HFFc6 (cell line): Measurements from ENCODE around the gene CDK5RAP3. TPM values are rescaled to one million over a fixed set of nuclear protein-coding genes. Genes with fewer than 3 reads are reported as not detected.

Experiments
- DNase-seq: peaks from one replicate; pipeline ENCODE4 v3.0.0-alpha.2; 2018
- H3K27ac Mint-ChIP-seq: 2 replicates; pipeline ENCODE4 v1.8.0; 2020; ENCODE audit warnings: mild to moderate bottlenecking, mixed read lengths
- H3K27me3 Mint-ChIP-seq: 2 replicates; pipeline ENCODE4 v1.8.0; 2021; ENCODE audit warnings: mild to moderate bottlenecking, moderate library complexity, mixed read lengths; ENCODE audit not compliant: insufficient read depth
- H3K36me3 Mint-ChIP-seq: 2 replicates; pipeline ENCODE4 v1.8.0; 2021; ENCODE audit warnings: low read depth, mixed read lengths
- H3K4me1 Mint-ChIP-seq: 2 replicates; pipeline ENCODE4 v1.8.0; 2020; ENCODE audit warnings: low read depth, mixed read lengths
- H3K4me3 Mint-ChIP-seq: 2 replicates; pipeline ENCODE4 v1.8.0; 2020; ENCODE audit warnings: mild to moderate bottlenecking, moderate library complexity, mixed read lengths
- H3K9me3 Mint-ChIP-seq: 2 replicates; pipeline ENCODE4 v1.8.0; 2020; ENCODE audit warnings: mild to moderate bottlenecking, mixed read lengths
- total RNA-seq, 6 experiments: library from RNA; stranded (reverse); fragmentation: NEBNext Ultra II Directional; extraction: Animal tissue kit (Norgen Biotek cat#: 25700); gene quantifications; 2 replicates in 1 of 6; 3 replicates in 5 of 6; pipeline ENCODE4 v1.2.3, GENCODE V29; 2021
- TF ChIP-seq, protein P1 (sequence below): fragments of 200-600 bp; sonication (generic); IDR thresholded peaks from 2 replicates; pipeline ENCODE4 v1.5.0; 2021; ENCODE audit warnings: antibody characterized with exemption, mild to moderate bottlenecking

CDK5RAP3 gene
- total RNA-seq, 6 experiments from 2014 or later, result 78.4 to 91.3 (median 81.8) TPM

DNA sequence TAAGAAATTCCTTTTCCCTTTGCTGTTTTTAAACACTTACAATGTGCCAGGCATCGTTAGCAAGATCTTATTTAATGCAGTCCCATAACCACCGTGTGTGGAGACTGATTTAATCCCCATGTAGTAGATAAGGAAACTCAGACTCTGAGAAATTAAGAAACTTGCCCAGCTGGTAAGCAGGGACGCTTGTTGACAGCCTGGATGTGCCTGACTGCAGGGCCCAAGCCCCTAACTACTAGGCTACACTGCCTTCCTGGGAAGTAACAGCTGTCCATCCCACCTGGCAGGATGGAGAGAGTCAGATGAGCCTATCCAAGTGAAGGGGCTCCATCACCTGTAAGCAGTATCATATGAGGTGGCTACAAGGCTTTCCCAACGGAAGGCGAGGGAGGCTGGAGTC lies 23.1 kb downstream of the CDK5RAP3 start:
- no peaks in the 10 kb centered on the region for H3K9me3 Mint-ChIP-seq
- DNase-seq, result no peak
- no peak overlapping the region for H3K27ac Mint-ChIP-seq
- H3K27me3 Mint-ChIP-seq, result peaks cover 3% of the 10 kb centered on the region
- TF ChIP-seq, protein P1, sequence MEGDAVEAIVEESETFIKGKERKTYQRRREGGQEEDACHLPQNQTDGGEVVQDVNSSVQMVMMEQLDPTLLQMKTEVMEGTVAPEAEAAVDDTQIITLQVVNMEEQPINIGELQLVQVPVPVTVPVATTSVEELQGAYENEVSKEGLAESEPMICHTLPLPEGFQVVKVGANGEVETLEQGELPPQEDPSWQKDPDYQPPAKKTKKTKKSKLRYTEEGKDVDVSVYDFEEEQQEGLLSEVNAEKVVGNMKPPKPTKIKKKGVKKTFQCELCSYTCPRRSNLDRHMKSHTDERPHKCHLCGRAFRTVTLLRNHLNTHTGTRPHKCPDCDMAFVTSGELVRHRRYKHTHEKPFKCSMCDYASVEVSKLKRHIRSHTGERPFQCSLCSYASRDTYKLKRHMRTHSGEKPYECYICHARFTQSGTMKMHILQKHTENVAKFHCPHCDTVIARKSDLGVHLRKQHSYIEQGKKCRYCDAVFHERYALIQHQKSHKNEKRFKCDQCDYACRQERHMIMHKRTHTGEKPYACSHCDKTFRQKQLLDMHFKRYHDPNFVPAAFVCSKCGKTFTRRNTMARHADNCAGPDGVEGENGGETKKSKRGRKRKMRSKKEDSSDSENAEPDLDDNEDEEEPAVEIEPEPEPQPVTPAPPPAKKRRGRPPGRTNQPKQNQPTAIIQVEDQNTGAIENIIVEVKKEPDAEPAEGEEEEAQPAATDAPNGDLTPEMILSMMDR, result no peak
- no peaks in the 10 kb centered on the region for H3K36me3 Mint-ChIP-seq
- H3K4me1 Mint-ChIP-seq, result no peaks in the 10 kb centered on the region
- H3K4me3 Mint-ChIP-seq, result no peak overlapping the region

DNA sequence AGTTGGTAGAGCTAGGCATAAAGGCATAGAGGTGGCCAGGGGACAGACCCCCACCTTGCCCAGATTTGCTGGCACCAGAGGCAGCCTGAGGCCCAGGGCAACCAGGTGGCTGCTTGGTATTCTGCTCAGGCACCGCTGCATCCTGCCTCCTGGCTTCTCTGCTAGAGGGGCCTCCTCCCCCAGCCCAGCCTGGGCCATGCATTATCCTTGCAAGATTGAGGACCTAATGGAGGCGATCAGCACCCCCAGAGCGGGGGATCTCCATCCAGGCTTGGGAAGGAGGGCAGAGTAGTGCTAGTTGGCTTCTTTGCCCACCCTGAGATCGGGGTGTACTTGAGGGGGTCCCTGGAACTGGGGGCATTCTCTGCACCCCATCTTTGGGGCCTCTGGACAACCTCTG lies 23.8 kb downstream of the CDK5RAP3 start:
- H3K4me1 Mint-ChIP-seq, result peaks cover 6% of the 10 kb centered on the region
- H3K36me3 Mint-ChIP-seq, result no peaks in the 10 kb centered on the region
- no peaks in the 10 kb centered on the region for H3K9me3 Mint-ChIP-seq
- H3K4me3 Mint-ChIP-seq, result no peak overlapping the region
- DNase-seq, result no peak
- TF ChIP-seq, protein P1, result no peak
- peaks cover 3% of the 10 kb centered on the region; the same call in 1 of the 2 replicates for H3K27me3 Mint-ChIP-seq
- H3K27ac Mint-ChIP-seq, result no peak overlapping the region

DNA sequence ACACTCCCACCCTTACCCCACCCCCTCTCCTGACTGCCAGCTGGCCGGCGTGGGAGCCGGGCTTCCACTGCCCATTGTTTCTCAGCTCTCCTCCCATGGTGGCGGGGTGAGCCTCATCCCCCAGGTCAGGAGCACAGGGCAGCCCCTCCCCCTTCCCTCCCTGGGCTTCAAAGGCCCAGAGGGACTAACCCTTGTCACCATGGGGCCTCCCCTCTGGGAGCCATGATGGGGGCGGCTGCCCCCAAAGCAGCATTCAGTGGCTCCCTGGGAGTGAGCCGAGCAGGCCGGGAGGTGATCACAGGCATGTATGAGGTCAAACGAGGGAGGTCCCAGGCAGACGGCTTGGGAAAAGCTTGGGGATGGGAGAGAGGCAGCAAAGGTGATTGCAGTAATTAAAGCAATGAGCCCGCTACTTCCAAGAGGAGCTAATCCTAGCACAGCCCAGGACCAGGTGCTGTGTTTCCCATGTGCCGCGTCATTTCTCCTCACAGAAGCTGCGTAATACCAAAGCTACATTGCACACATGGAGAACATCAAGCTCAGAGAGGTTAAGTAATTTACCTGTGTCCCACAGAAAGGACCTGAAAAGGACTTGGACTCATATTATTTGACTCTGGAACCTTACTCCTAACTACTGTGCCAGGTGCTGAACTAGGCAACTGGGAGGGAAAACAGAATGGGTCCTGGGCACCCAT lies 24.5 kb downstream of the CDK5RAP3 start:
- Mint-ChIP-seq H3K4me1 (peaks cover 11% of the 10 kb centered on the region), H3K9me3 (no peaks in the 10 kb centered on the region)

GRCh38 chr17:47996201-47996600 lies 25.3 kb downstream of the CDK5RAP3 start:
- Mint-ChIP-seq H3K36me3 (no peaks in the 10 kb centered on the region), H3K4me3 (no peak overlapping the region), H3K27ac (no peak overlapping the region), H3K4me1 (peaks cover 13% of the 10 kb centered on the region), H3K9me3 (no peaks in the 10 kb centered on the region), H3K27me3 (peaks cover 3% of the 10 kb centered on the region; the same call in 1 of the 2 replicates)
- TF ChIP-seq, protein P1, result no peak
- DNase-seq, result no peak

More for the DNA sequence above, 24.5 kb downstream of the CDK5RAP3 start:
- Mint-ChIP-seq H3K36me3 (no peaks in the 10 kb centered on the region), H3K4me3 (no peak overlapping the region), H3K27ac (no peak overlapping the region), H3K27me3 (peaks cover 3% of the 10 kb centered on the region; the same call in 1 of the 2 replicates)
- no peak for DNase-seq
- TF ChIP-seq, protein P1, result no peak

DNA sequence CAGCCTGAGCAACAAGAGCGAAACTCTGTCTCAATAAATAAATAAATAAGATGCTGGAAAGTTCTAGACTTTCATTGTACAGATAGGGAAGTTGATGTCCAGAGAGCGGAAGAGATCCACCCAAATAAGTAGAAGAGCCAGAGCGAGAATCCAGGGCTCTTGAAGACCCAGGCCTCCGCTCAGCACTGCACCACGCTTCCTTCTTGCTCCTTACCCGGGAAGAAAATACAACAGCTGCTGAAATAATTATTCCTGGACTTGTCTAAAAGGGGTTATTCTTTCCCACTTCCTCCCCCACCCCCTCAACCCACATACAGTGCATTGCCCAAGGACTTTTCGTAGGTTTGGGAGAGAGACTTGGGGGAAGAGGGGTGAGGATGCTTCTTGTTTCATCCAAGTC lies 26.7 kb downstream of the CDK5RAP3 start:
- TF ChIP-seq, protein P1, result no peak
- no peak overlapping the region for H3K27ac Mint-ChIP-seq
- no peaks in the 10 kb centered on the region for H3K9me3 Mint-ChIP-seq
- no peak for DNase-seq
- peaks cover 3% of the 10 kb centered on the region; the same call in 1 of the 2 replicates for H3K27me3 Mint-ChIP-seq
- H3K4me3 Mint-ChIP-seq, result no peak overlapping the region
- no peaks in the 10 kb centered on the region for H3K36me3 Mint-ChIP-seq
- peaks cover 24% of the 10 kb centered on the region for H3K4me1 Mint-ChIP-seq
